Measurements from ENCODE around the gene CA5A.
"Not testable (repeated sequence)": the region's sequence is repeated elsewhere in the genome, so short reads cannot be mapped to it uniquely, and the experiment has no call there.

- TF ChIP-seq, protein P1, sequence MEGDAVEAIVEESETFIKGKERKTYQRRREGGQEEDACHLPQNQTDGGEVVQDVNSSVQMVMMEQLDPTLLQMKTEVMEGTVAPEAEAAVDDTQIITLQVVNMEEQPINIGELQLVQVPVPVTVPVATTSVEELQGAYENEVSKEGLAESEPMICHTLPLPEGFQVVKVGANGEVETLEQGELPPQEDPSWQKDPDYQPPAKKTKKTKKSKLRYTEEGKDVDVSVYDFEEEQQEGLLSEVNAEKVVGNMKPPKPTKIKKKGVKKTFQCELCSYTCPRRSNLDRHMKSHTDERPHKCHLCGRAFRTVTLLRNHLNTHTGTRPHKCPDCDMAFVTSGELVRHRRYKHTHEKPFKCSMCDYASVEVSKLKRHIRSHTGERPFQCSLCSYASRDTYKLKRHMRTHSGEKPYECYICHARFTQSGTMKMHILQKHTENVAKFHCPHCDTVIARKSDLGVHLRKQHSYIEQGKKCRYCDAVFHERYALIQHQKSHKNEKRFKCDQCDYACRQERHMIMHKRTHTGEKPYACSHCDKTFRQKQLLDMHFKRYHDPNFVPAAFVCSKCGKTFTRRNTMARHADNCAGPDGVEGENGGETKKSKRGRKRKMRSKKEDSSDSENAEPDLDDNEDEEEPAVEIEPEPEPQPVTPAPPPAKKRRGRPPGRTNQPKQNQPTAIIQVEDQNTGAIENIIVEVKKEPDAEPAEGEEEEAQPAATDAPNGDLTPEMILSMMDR (conservative IDR thresholded peaks at IDR 0.05; ENCODE audit: low read depth, low read length) = not testable (repeated sequence)
- TF ChIP-seq POLR2A (IDR thresholded peaks at IDR 0.05; ENCODE audit: low read depth, low read length); FOS (IDR thresholded peaks at IDR 0.05; ENCODE audit: low read depth, low read length); SMC3 (IDR thresholded peaks at IDR 0.05; ENCODE audit: low read depth, low read length); RAD21 (IDR thresholded peaks at IDR 0.05; ENCODE audit: low read length); MAZ (IDR thresholded peaks at IDR 0.05; ENCODE audit: borderline replicate concordance, low read depth, low read length); USF2 (IDR thresholded peaks at IDR 0.05; ENCODE audit: low read depth, low read length); RFX5 (IDR thresholded peaks at IDR 0.05; ENCODE audit: low read depth, low read length); RCOR1 (IDR thresholded peaks at IDR 0.05; ENCODE audit: insufficient replicate concordance, low read length); BHLHE40 (IDR thresholded peaks at IDR 0.05; ENCODE audit: low read depth, low read length); CEBPB (IDR thresholded peaks at IDR 0.05; ENCODE audit: low read depth, low read length); MXI1 (IDR thresholded peaks at IDR 0.05; ENCODE audit: borderline replicate concordance, low read depth, low read length); MAFK (IDR thresholded peaks at IDR 0.05; ENCODE audit: low read depth, low read length); CHD1 (IDR thresholded peaks at IDR 0.05; ENCODE audit: low read depth, low read length): not testable (repeated sequence)
These were observed 56.8 kb downstream of the CA5A start for GRCh38 chr16:87879411-87880013.

Measured in IMR-90 (cell line).